ENCODE results near the gene CMTM3.

DNA sequence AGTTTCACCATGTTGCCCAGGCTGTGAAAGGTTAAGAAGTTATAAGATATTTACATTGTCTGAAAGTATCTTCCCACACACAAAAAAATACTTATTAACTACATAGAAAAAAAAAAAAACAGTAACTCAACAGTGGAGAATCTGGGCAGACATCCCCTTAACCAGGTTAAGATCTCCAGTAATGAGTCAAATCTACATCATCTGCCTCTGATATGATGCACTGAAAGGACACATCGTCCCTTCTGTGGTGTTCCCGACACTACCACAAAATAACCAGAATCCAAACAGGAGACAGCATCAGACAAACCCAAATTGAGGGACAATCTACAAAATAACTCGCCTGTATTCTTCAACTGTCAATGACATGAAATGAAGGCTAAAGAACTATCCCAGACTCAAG is 52.0 kb downstream of the CMTM3 start:
- TF ChIP-seq, protein P1, sequence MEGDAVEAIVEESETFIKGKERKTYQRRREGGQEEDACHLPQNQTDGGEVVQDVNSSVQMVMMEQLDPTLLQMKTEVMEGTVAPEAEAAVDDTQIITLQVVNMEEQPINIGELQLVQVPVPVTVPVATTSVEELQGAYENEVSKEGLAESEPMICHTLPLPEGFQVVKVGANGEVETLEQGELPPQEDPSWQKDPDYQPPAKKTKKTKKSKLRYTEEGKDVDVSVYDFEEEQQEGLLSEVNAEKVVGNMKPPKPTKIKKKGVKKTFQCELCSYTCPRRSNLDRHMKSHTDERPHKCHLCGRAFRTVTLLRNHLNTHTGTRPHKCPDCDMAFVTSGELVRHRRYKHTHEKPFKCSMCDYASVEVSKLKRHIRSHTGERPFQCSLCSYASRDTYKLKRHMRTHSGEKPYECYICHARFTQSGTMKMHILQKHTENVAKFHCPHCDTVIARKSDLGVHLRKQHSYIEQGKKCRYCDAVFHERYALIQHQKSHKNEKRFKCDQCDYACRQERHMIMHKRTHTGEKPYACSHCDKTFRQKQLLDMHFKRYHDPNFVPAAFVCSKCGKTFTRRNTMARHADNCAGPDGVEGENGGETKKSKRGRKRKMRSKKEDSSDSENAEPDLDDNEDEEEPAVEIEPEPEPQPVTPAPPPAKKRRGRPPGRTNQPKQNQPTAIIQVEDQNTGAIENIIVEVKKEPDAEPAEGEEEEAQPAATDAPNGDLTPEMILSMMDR (IDR thresholded peaks at IDR 0.05): no peak
- no peak for TF ChIP-seq POLR2A (IDR thresholded peaks at IDR 0.05)
